B cell (primary cell): Measurements from ENCODE around the gene B4GALT3. TPM values are rescaled to one million over a fixed set of nuclear protein-coding genes. Genes with fewer than 3 reads are reported as not detected.
"Not testable (repeated sequence)": the region's sequence is repeated elsewhere in the genome, so short reads cannot be mapped to it uniquely, and the experiment has no call there.

Experiments
- ATAC-seq: fragments of 200-7000 bp; cut with Tn5 transposase; one replicate; pipeline ENCODE4 v1.10.0; 2021; ENCODE audit warnings: low read depth, mild to moderate bottlenecking, moderate number of reproducible peaks, moderate library complexity
- CTCF ChIA-PET: fragments of 350-600 bp; sonication (Branson Sonifier 250); formaldehyde crosslinking; loops from one replicate; lab custom pipeline; 2021; ENCODE audit warnings: antibody characterized with exemption, inconsistent platforms; lab: Charles Lee
- POLR2A ChIA-PET: fragments of 350-600 bp; sonication (Branson Sonifier 250); formaldehyde crosslinking; loops from one replicate; lab custom pipeline; 2021; ENCODE audit warnings: antibody characterized with exemption; lab: Charles Lee
- DNase-seq: peaks from one replicate; pipeline ENCODE4 v3.0.0; 2013
- H2AFZ ChIP-seq: 2 replicates; pipeline ENCODE4 v1.6.1; 2012; ENCODE audit warnings: mild to moderate bottlenecking, low read depth, low read length; ENCODE audit not compliant: insufficient read depth, poor library complexity, severe bottlenecking
- H3K27ac ChIP-seq, 2 donors: 1 replicate in 1 of 2; 2 replicates in 1 of 2; pipeline ENCODE4 v1.5.1; 2012 to 2013; ENCODE audit warnings: low read length in 2 of 2, mild to moderate bottlenecking in 2 of 2, moderate library complexity in 1 of 2
- H3K27me3 ChIP-seq, 4 experiments: fragments of 200-600 bp in 1 of 4; sonication (generic) in 1 of 4; replicated peaks in 1 of 4; 1 replicate in 2 of 4; 2 replicates in 2 of 4; pipeline versions ENCODE4 v1.6.1 to v1.7.0; 2013 to 2016; ENCODE audit warnings: low read length in 3 of 4, mild to moderate bottlenecking in 2 of 4, mixed read lengths in 1 of 4, moderate library complexity in 1 of 4; ENCODE audit not compliant: insufficient read depth in 4 of 4, control insufficient read depth in 3 of 4; ENCODE audit errors: control extremely low read depth in 1 of 4
- H3K36me3 ChIP-seq, 2 experiments: replicated peaks in 1 of 2; 1 replicate in 1 of 2; 2 replicates in 1 of 2; pipeline versions ENCODE4 v1.6.1 to v1.7.1; 2013; ENCODE audit warnings: low read length in 1 of 2; ENCODE audit not compliant: insufficient read depth in 2 of 2, control insufficient read depth in 1 of 2; ENCODE audit errors: control extremely low read depth in 1 of 2, extremely low read depth in 1 of 2
- H3K4me1 ChIP-seq, 2 donors: fragments of 200-600 bp in 1 of 2; sonication (generic) in 1 of 2; 1 replicate in 1 of 2; 2 replicates in 1 of 2; pipeline versions ENCODE4 v1.5.1 to v1.6.1; 2013 to 2017; ENCODE audit warnings: low read length in 2 of 2; ENCODE audit not compliant: control insufficient read depth in 2 of 2, insufficient read depth in 2 of 2
- H3K4me2 ChIP-seq: replicated peaks from 2 replicates; pipeline ENCODE3; 2012; ENCODE audit warnings: mild to moderate bottlenecking, low read depth, low read length; ENCODE audit not compliant: poor library complexity, severe bottlenecking
- H3K4me3 ChIP-seq, 5 experiments: fragments of 200-600 bp in 1 of 5; sonication (generic) in 1 of 5; 1 replicate in 3 of 5; 2 replicates in 2 of 5; pipeline versions ENCODE4 v1.5.1 to v1.7.0; 2011 to 2016; ENCODE audit warnings: low read length in 4 of 5, mild to moderate bottlenecking in 4 of 5, low read depth in 2 of 5, control low read depth in 1 of 5, moderate library complexity in 1 of 5; ENCODE audit not compliant: insufficient read depth in 1 of 5; ENCODE audit errors: control extremely low read depth in 1 of 5, extremely low read depth in 1 of 5
- H3K79me2 ChIP-seq: fragments of 200-600 bp; sonication (generic); one replicate; pipeline ENCODE4 v1.6.0; 2016; ENCODE audit warnings: low read length; ENCODE audit not compliant: control insufficient read depth, insufficient read depth
- H3K9ac ChIP-seq: fragments of 200-600 bp; sonication (generic); 2 replicates; pipeline ENCODE4 v1.6.1; 2017; ENCODE audit warnings: mild to moderate bottlenecking, low read length, moderate library complexity
- H3K9me3 ChIP-seq, 3 donors: one replicate each; pipeline versions ENCODE4 v1.6.1 to v1.7.1; 2013; ENCODE audit warnings: low read length in 2 of 3; ENCODE audit not compliant: control insufficient read depth in 2 of 3, insufficient read depth in 1 of 3; ENCODE audit errors: control extremely low read depth in 1 of 3
- H4K20me1 ChIP-seq: 2 replicates; pipeline ENCODE4 v1.6.0; 2012; ENCODE audit warnings: mild to moderate bottlenecking, low read length; ENCODE audit not compliant: insufficient read depth, control insufficient read depth, poor library complexity, severe bottlenecking
- H3K27ac Mint-ChIP-seq: one replicate; pipeline ENCODE4 v1.8.0; 2021; ENCODE audit warnings: mixed read lengths
- H3K27me3 Mint-ChIP-seq: one replicate; pipeline ENCODE4 v1.8.0; 2021; ENCODE audit warnings: mixed read lengths
- H3K4me1 Mint-ChIP-seq: one replicate; pipeline ENCODE4 v1.8.0; 2021; ENCODE audit warnings: mixed read lengths
- H3K4me3 Mint-ChIP-seq: one replicate; pipeline ENCODE4 v1.8.0; 2021; ENCODE audit warnings: mixed read lengths
- H3K9me3 Mint-ChIP-seq: one replicate; pipeline ENCODE4 v1.8.0; 2022; ENCODE audit warnings: mixed read lengths; ENCODE audit not compliant: insufficient read depth
- EZH2 ChIP-seq: IDR thresholded peaks from 2 replicates; pipeline ENCODE4 v1.6.1; 2012; ENCODE audit warnings: borderline replicate concordance, low read depth, mild to moderate bottlenecking, moderate library complexity, low read length; ENCODE audit not compliant: insufficient read depth, poor library complexity, severe bottlenecking
- WGBS: methylation state at CpG from one replicate; pipeline ENCODE4 v1.1.5; 2013; ENCODE audit warnings: missing lambda C conversion rate; ENCODE audit not compliant: insufficient coverage; 5-methylcytosine and 5-hydroxymethylcytosine counted together
- intact Hi-C: fragments of 100-400 bp; cut with micrococcal nuclease; formaldehyde crosslinking; loops from one replicate; pipeline ENCODE4 v1.10.0; 2022
- polyA plus RNA-seq: library from polyadenylated mRNA; depleted of rRNA; stranded (reverse); fragments of >200 nt; gene quantifications from 2 replicates; pipeline ENCODE4 v1.2.3, GENCODE V29; 2012
- total RNA-seq, 2 donors: library from RNA; stranded (reverse); fragments of 120-200 nt in 1 of 2; gene quantifications; 1 replicate in 1 of 2; 2 replicates in 1 of 2; pipeline versions ENCODE4 v1.2.3 to v1.2.4, GENCODE V29; 2013 to 2022
- TF ChIP-seq, protein P1 (sequence below): fragments of 200-600 bp; IDR thresholded peaks from one replicate; pipeline ENCODE4 v1.8.0; 2022; ENCODE audit warnings: antibody characterized with exemption, mild to moderate bottlenecking

Gene B4GALT3
- total and polyA plus RNA-seq, 2 donors (not counting 1 experiment from before 2014, with no cell fraction given), result 37.6 to 59.6 TPM

- Histone ChIP-seq H3K36me3 (peaks cover 1 to 17% of the 10 kb centered on the region in 2 experiments), H3K79me2 (peaks cover 7% of the 10 kb centered on the region), H3K27ac (peak overlapping the region in 1 of 2 donors; percentile 35), H3K4me3 (peak overlapping the region in 1 of 5 experiments; percentile 12), H4K20me1 (no peaks in the 10 kb centered on the region), H2AFZ (peak overlapping the region; percentile 46), H3K4me2 (peak overlapping the region; percentile 84), H3K27me3 (peaks cover 0 to 34% (median 26%) of the 10 kb centered on the region in 4 experiments), H3K4me1 (peaks cover 22 to 29% of the 10 kb centered on the region in 2 donors), H3K9ac (peak overlapping the region; percentile 2), H3K9me3 (no peaks in the 10 kb centered on the region)
- Mint-ChIP-seq H3K4me1 (peaks cover 31% of the 10 kb centered on the region), H3K27me3 (peaks cover 31% of the 10 kb centered on the region), H3K4me3 (peak overlapping the region; percentile 99), H3K9me3 (no peaks in the 10 kb centered on the region), H3K27ac (peak overlapping the region; percentile 90)
- TF ChIP-seq, protein P1, sequence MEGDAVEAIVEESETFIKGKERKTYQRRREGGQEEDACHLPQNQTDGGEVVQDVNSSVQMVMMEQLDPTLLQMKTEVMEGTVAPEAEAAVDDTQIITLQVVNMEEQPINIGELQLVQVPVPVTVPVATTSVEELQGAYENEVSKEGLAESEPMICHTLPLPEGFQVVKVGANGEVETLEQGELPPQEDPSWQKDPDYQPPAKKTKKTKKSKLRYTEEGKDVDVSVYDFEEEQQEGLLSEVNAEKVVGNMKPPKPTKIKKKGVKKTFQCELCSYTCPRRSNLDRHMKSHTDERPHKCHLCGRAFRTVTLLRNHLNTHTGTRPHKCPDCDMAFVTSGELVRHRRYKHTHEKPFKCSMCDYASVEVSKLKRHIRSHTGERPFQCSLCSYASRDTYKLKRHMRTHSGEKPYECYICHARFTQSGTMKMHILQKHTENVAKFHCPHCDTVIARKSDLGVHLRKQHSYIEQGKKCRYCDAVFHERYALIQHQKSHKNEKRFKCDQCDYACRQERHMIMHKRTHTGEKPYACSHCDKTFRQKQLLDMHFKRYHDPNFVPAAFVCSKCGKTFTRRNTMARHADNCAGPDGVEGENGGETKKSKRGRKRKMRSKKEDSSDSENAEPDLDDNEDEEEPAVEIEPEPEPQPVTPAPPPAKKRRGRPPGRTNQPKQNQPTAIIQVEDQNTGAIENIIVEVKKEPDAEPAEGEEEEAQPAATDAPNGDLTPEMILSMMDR, result no peak
- TF ChIP-seq EZH2, result no peak
- WGBS, result 93% methylated on average over 3 of the region's 7 CpGs
- POLR2A ChIA-PET, result interaction anchor here (0.6 to 2.9 kb wide), 11 partner anchors 10 to 166 kb away, joined by 3 to 21 read pairs (median 5); partner anchors contain the start of genes B4GALT3, FCER1G, NDUFS2 and PPOX
- ATAC-seq, result no peak
- intact Hi-C loops, result loop anchor here (1.0 to 5.0 kb wide), 4 partner anchors 23 to 67 kb away; partner anchors contain the start of genes NDUFS2 and PPOX
- DNase-seq, result no peak
- CTCF ChIA-PET, result interaction anchor here (0.6 to 10.0 kb wide), 32 partner anchors 9 to 524 kb away, joined by 3 to 104 read pairs (median 6); partner anchors contain the start of genes ARHGAP30, CFAP126, FCER1G and KLHDC9
Measured at GRCh38 chr1:161225178-161225533, 47.8 kb upstream of the B4GALT3 start.

GRCh38 chr1:161224695-161225087 lies 47.4 kb upstream of the B4GALT3 start:
- Mint-ChIP-seq H3K4me1 (peaks cover 31% of the 10 kb centered on the region), H3K27me3 (peaks cover 35% of the 10 kb centered on the region)
- not testable (repeated sequence) for H4K20me1 ChIP-seq, H2AFZ ChIP-seq, ATAC-seq, H3K9ac ChIP-seq, H3K4me3 ChIP-seq, H3K27ac Mint-ChIP-seq, H3K4me3 Mint-ChIP-seq, DNase-seq, H3K79me2 ChIP-seq, H3K27ac ChIP-seq, H3K9me3 Mint-ChIP-seq, H3K4me2 ChIP-seq, H3K9me3 ChIP-seq
- ChIA-PET POLR2A (interaction anchor here (1.1 to 2.9 kb wide), 3 partner anchors 10 to 83 kb away, joined by 3 to 21 read pairs (median 4); partner anchors contain the start of genes FCER1G and NDUFS2), CTCF (interaction anchor here (0.6 to 10.0 kb wide), 7 partner anchors 14 to 156 kb away, joined by 3 to 104 read pairs (median 26); partner anchors contain the start of genes CFAP126 and PPOX)
- WGBS, result 80% methylated on average over 1 of the region's 13 CpGs
- peaks cover 1 to 12% of the 10 kb centered on the region in 2 experiments for H3K36me3 ChIP-seq
- intact Hi-C loops, result loop anchor here (1.0 to 5.0 kb wide), 4 partner anchors 22 to 68 kb away; partner anchors contain the start of genes NDUFS2 and PPOX
- H3K27me3 ChIP-seq, result peaks cover 0 to 34% (median 28%) of the 10 kb centered on the region in 4 experiments
- peaks cover 22 to 29% of the 10 kb centered on the region in 2 donors for H3K4me1 ChIP-seq
